ENCODE data around the gene DMRTB1. TPM values are rescaled to one million over a fixed set of nuclear protein-coding genes. Genes with fewer than 3 reads are reported as not detected.

DMRTB1 gene
- total RNA-seq, 1 experiment from 2014 or later: not detected

- H3K4me2 ChIP-seq (ENCODE audit: low read length): no peak overlapping the region
- no peaks in the 10 kb centered on the region for H3K4me1 ChIP-seq (ENCODE audit: control insufficient read depth in 1 of 2, insufficient read depth in 2 of 2, low read length in 2 of 2)
- H4K20me1 ChIP-seq (ENCODE audit: insufficient read depth): no peaks in the 10 kb centered on the region
- no peak overlapping the region for H3K27ac ChIP-seq (ENCODE audit: low read depth, low read length)
- H3K9me2 ChIP-seq (ENCODE audit: insufficient read depth): no peaks in the 10 kb centered on the region
- RAD21 ChIA-PET (ENCODE audit: low non-redundant PET in 1 of 2, low total read pairs in 2 of 2, uncharacterized antibody in 2 of 2, unreplicated experiment in 2 of 2): no interaction called here
- POLR2A ChIA-PET: no interaction called here
- DNase-seq (ENCODE audit: low read depth, low spot score) (no peak), ATAC-seq (no peak)
- H3K9me3 ChIP-seq (ENCODE audit: control insufficient read depth in 1 of 2, insufficient read depth in 1 of 2, low read depth in 1 of 2, low read length in 2 of 2): no peaks in the 10 kb centered on the region
- no peak overlapping the region for H3K9ac ChIP-seq (ENCODE audit: low read length)
- TF ChIP-seq RAD21 (IDR thresholded peaks at IDR 0.05; ENCODE audit: low read depth): no peak
- TF ChIP-seq ZFX (IDR thresholded peaks at IDR 0.05): no peak
- TF ChIP-seq YY1 (IDR thresholded peaks at IDR 0.05; ENCODE audit: extremely low read depth, insufficient replicate concordance, low read depth, low read length): no peak
- TF ChIP-seq, protein P1, sequence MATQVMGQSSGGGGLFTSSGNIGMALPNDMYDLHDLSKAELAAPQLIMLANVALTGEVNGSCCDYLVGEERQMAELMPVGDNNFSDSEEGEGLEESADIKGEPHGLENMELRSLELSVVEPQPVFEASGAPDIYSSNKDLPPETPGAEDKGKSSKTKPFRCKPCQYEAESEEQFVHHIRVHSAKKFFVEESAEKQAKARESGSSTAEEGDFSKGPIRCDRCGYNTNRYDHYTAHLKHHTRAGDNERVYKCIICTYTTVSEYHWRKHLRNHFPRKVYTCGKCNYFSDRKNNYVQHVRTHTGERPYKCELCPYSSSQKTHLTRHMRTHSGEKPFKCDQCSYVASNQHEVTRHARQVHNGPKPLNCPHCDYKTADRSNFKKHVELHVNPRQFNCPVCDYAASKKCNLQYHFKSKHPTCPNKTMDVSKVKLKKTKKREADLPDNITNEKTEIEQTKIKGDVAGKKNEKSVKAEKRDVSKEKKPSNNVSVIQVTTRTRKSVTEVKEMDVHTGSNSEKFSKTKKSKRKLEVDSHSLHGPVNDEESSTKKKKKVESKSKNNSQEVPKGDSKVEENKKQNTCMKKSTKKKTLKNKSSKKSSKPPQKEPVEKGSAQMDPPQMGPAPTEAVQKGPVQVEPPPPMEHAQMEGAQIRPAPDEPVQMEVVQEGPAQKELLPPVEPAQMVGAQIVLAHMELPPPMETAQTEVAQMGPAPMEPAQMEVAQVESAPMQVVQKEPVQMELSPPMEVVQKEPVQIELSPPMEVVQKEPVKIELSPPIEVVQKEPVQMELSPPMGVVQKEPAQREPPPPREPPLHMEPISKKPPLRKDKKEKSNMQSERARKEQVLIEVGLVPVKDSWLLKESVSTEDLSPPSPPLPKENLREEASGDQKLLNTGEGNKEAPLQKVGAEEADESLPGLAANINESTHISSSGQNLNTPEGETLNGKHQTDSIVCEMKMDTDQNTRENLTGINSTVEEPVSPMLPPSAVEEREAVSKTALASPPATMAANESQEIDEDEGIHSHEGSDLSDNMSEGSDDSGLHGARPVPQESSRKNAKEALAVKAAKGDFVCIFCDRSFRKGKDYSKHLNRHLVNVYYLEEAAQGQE (IDR thresholded peaks at IDR 0.05; ENCODE audit: low read depth): no peak
- TF ChIP-seq FOSL1 (IDR thresholded peaks at IDR 0.05; ENCODE audit: low read depth): no peak
- TF ChIP-seq POLR2A (IDR thresholded peaks at IDR 0.05; ENCODE audit: borderline replicate concordance, extremely low read depth, insufficient read depth, insufficient read length): no peak
- no peak for TF ChIP-seq MAX (IDR thresholded peaks at IDR 0.05)
- TF ChIP-seq, protein P2, sequence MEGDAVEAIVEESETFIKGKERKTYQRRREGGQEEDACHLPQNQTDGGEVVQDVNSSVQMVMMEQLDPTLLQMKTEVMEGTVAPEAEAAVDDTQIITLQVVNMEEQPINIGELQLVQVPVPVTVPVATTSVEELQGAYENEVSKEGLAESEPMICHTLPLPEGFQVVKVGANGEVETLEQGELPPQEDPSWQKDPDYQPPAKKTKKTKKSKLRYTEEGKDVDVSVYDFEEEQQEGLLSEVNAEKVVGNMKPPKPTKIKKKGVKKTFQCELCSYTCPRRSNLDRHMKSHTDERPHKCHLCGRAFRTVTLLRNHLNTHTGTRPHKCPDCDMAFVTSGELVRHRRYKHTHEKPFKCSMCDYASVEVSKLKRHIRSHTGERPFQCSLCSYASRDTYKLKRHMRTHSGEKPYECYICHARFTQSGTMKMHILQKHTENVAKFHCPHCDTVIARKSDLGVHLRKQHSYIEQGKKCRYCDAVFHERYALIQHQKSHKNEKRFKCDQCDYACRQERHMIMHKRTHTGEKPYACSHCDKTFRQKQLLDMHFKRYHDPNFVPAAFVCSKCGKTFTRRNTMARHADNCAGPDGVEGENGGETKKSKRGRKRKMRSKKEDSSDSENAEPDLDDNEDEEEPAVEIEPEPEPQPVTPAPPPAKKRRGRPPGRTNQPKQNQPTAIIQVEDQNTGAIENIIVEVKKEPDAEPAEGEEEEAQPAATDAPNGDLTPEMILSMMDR (IDR thresholded peaks at IDR 0.05 in 2 of 3, conservative IDR thresholded peaks at IDR 0.05 in 1 of 3; ENCODE audit: borderline replicate concordance in 1 of 3, insufficient read depth in 1 of 3, low read depth in 2 of 3, low read length in 2 of 3): no peak
- TF ChIP-seq ZBTB33 (IDR thresholded peaks at IDR 0.05; ENCODE audit: extremely low read depth, insufficient replicate concordance, low read length): no peak
- no peak for TF ChIP-seq JUND (IDR thresholded peaks at IDR 0.05)
- no peak for TF ChIP-seq EGR1 (IDR thresholded peaks at IDR 0.05; ENCODE audit: low read depth)
- TF ChIP-seq EZH2 (IDR thresholded peaks at IDR 0.05): no peak
- TF ChIP-seq, protein P3, sequence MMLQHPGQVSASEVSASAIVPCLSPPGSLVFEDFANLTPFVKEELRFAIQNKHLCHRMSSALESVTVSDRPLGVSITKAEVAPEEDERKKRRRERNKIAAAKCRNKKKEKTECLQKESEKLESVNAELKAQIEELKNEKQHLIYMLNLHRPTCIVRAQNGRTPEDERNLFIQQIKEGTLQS (IDR thresholded peaks at IDR 0.05): no peak
- TF ChIP-seq CEBPB (IDR thresholded peaks at IDR 0.05; ENCODE audit: low read depth): no peak
- TF ChIP-seq ELF1 (IDR thresholded peaks at IDR 0.05; ENCODE audit: borderline replicate concordance, low read depth): no peak
- TF ChIP-seq SRF (IDR thresholded peaks at IDR 0.05; ENCODE audit: low read depth): no peak
- TF ChIP-seq TCF7L2 (IDR thresholded peaks at IDR 0.05; ENCODE audit: borderline replicate concordance, extremely low read depth, insufficient read depth, insufficient read length): no peak
- no peaks in the 10 kb centered on the region for H3K27me3 ChIP-seq (ENCODE audit: insufficient read depth, low read length)
- no peaks in the 10 kb centered on the region for H3K79me2 ChIP-seq (ENCODE audit: insufficient read depth, low read length)
- H2AFZ ChIP-seq (ENCODE audit: low read depth, low read length, poor library complexity, severe bottlenecking): no peak overlapping the region
- intact Hi-C loops (cut with micrococcal nuclease): no loop called here
- BruUV-seq (replicated peaks): no TSS peak
- H3K36me3 ChIP-seq (ENCODE audit: control insufficient read depth in 1 of 2, insufficient read depth in 2 of 2, low read length in 2 of 2): no peaks in the 10 kb centered on the region
- CTCF ChIA-PET: no interaction called here
- no peak overlapping the region for H3K4me3 ChIP-seq (replicated peaks in 1 of 2; ENCODE audit: low read depth in 1 of 2, low read length in 2 of 2)
Observed at GRCh38 chr1:53495633-53496345, 36.6 kb downstream of the DMRTB1 start.
